CD14-positive monocyte (primary cell): ENCODE results near the gene ELANE. TPM values are rescaled to one million over a fixed set of nuclear protein-coding genes. Genes with fewer than 3 reads are reported as not detected.

Experiments
- DNase-seq, 3 donors: peaks; one replicate each; pipeline ENCODE4 v3.0.0-alpha.2; 2011 to 2022
- H2AFZ ChIP-seq: 2 replicates; pipeline ENCODE4 v1.6.0; 2012; ENCODE audit warnings: mild to moderate bottlenecking, low read depth, low read length, inconsistent platforms; ENCODE audit not compliant: insufficient read depth, poor library complexity, severe bottlenecking
- H3K27ac ChIP-seq, 2 donors: 1 replicate in 1 of 2; 2 replicates in 1 of 2; pipeline ENCODE4 v1.5.1; 2012 to 2013; ENCODE audit warnings: low read length in 2 of 2, control low read depth in 1 of 2, inconsistent platforms in 1 of 2, low read depth in 1 of 2, mild to moderate bottlenecking in 1 of 2
- H3K27me3 ChIP-seq, 2 donors: one replicate each; pipeline versions ENCODE4 v1.6.0 to v1.6.1; 2011 to 2013; ENCODE audit warnings: low read length in 2 of 2; ENCODE audit not compliant: control insufficient read depth in 2 of 2, insufficient read depth in 2 of 2
- H3K36me3 ChIP-seq, 2 donors: replicated peaks in 1 of 2; 1 replicate in 1 of 2; 2 replicates in 1 of 2; pipeline versions ENCODE4 v1.5.1 to v1.6.1; 2012 to 2013; ENCODE audit warnings: low read length in 2 of 2, control low read depth in 1 of 2, inconsistent platforms in 1 of 2, mild to moderate bottlenecking in 1 of 2; ENCODE audit not compliant: insufficient read depth in 2 of 2, control insufficient read depth in 1 of 2
- H3K4me1 ChIP-seq, 2 donors: 1 replicate in 1 of 2; 2 replicates in 1 of 2; pipeline versions ENCODE4 v1.5.1 to v1.6.1; 2012 to 2013; ENCODE audit warnings: low read length in 2 of 2, control low read depth in 1 of 2, inconsistent platforms in 1 of 2, mild to moderate bottlenecking in 1 of 2, moderate library complexity in 1 of 2; ENCODE audit not compliant: insufficient read depth in 2 of 2, control insufficient read depth in 1 of 2
- H3K4me2 ChIP-seq: replicated peaks from 2 replicates; pipeline ENCODE3; 2012; ENCODE audit warnings: low read length, moderate library complexity, mild to moderate bottlenecking; ENCODE audit not compliant: poor library complexity, severe bottlenecking; ENCODE audit errors: extremely low read depth
- H3K4me3 ChIP-seq, 3 experiments: fragments of 200-600 bp in 1 of 3; sonication (generic) in 1 of 3; replicated peaks in 1 of 3; 1 replicate in 2 of 3; 2 replicates in 1 of 3; pipeline ENCODE4 v1.5.1; 2011 to 2013; ENCODE audit warnings: low read length in 3 of 3, mild to moderate bottlenecking in 3 of 3, control low read depth in 2 of 3, low read depth in 2 of 3, inconsistent platforms in 1 of 3, moderate library complexity in 1 of 3
- H3K79me2 ChIP-seq: 2 replicates; pipeline ENCODE4 v1.6.0; 2012; ENCODE audit warnings: mild to moderate bottlenecking, control low read depth, inconsistent platforms, low read length, moderate library complexity; ENCODE audit not compliant: insufficient read depth
- H3K9ac ChIP-seq: 2 replicates; pipeline ENCODE4 v1.6.0; 2017; ENCODE audit warnings: low read length, mild to moderate bottlenecking; ENCODE audit not compliant: insufficient read depth, poor library complexity, severe bottlenecking
- H3K9me3 ChIP-seq, 2 donors: replicated peaks in 1 of 2; 1 replicate in 1 of 2; 2 replicates in 1 of 2; pipeline versions ENCODE4 v1.5.1 to v1.6.1; 2012 to 2013; ENCODE audit warnings: low read length in 2 of 2, control low read depth in 1 of 2; ENCODE audit not compliant: control insufficient read depth in 1 of 2, insufficient read depth in 1 of 2
- H4K20me1 ChIP-seq: 2 replicates; pipeline ENCODE4 v1.6.0; 2012; ENCODE audit warnings: mild to moderate bottlenecking, low read length, control low read depth, moderate library complexity; ENCODE audit not compliant: insufficient read depth
- H3K27ac Mint-ChIP-seq, 7 donors: one replicate each; pipeline ENCODE4 v1.8.0; 2020; ENCODE audit warnings: mild to moderate bottlenecking in 7 of 7, mixed read lengths in 7 of 7, moderate library complexity in 6 of 7, inconsistent platforms in 2 of 7
- H3K27me3 Mint-ChIP-seq, 3 donors: one replicate each; pipeline ENCODE4 v1.8.0; 2021 to 2022; ENCODE audit warnings: low read depth in 3 of 3, mild to moderate bottlenecking in 3 of 3, mixed read lengths in 3 of 3, moderate library complexity in 3 of 3, inconsistent platforms in 1 of 3
- H3K36me3 Mint-ChIP-seq, 2 donors: one replicate each; pipeline ENCODE4 v1.8.0; 2020; ENCODE audit warnings: mixed read lengths in 2 of 2, inconsistent platforms in 1 of 2, mild to moderate bottlenecking in 1 of 2
- H3K4me1 Mint-ChIP-seq: one replicate; pipeline ENCODE4 v1.8.0; 2020; ENCODE audit warnings: mild to moderate bottlenecking, mixed read lengths
- H3K4me3 Mint-ChIP-seq, 2 donors: one replicate each; pipeline ENCODE4 v1.8.0; 2020; ENCODE audit warnings: mild to moderate bottlenecking in 2 of 2, mixed read lengths in 2 of 2, moderate library complexity in 1 of 2
- H3K9me3 Mint-ChIP-seq, 7 donors: one replicate each; pipeline ENCODE4 v1.8.0; 2020 to 2022; ENCODE audit warnings: mixed read lengths in 7 of 7, mild to moderate bottlenecking in 6 of 7, moderate library complexity in 6 of 7, inconsistent platforms in 2 of 7
- WGBS: methylation state at CpG from one replicate; pipeline ENCODE4 v1.1.5; 2013; ENCODE audit warnings: missing lambda C conversion rate; ENCODE audit not compliant: insufficient coverage; 5-methylcytosine and 5-hydroxymethylcytosine counted together
- intact Hi-C, 2 donors: fragments of 100-400 bp; cut with micrococcal nuclease; formaldehyde crosslinking; loops; one replicate each; pipeline versions ENCODE4 v1.15.0 to v1.15.1; 2023
- polyA plus RNA-seq, 3 donors: library from polyadenylated mRNA; depleted of rRNA in 1 of 3; unstranded in 2 of 3; stranded (reverse) in 1 of 3; fragments of 300-500 nt in 2 of 3; fragments of >200 nt in 1 of 3; fragmentation: Illumina TruSeq in 2 of 3; gene quantifications; 1 replicate in 2 of 3; 2 replicates in 1 of 3; pipeline ENCODE4 v1.2.3, GENCODE V29; 2012 to 2021
- TF ChIP-seq, protein P1 (sequence below): fragments of 200-600 bp; IDR thresholded peaks from one replicate; pipeline ENCODE4 v1.8.0; 2022; ENCODE audit warnings: antibody characterized with exemption, mild to moderate bottlenecking

ELANE gene
- polyA plus RNA-seq, 3 donors, result 0.61 to 2.0 (median 1.3) TPM

GRCh38 chr19:887599-887998, 35.5 kb downstream of the ELANE start:
- WGBS, result 92% methylated on average over 8 of the region's 10 CpGs
- DNase-seq, result no peak

DNA sequence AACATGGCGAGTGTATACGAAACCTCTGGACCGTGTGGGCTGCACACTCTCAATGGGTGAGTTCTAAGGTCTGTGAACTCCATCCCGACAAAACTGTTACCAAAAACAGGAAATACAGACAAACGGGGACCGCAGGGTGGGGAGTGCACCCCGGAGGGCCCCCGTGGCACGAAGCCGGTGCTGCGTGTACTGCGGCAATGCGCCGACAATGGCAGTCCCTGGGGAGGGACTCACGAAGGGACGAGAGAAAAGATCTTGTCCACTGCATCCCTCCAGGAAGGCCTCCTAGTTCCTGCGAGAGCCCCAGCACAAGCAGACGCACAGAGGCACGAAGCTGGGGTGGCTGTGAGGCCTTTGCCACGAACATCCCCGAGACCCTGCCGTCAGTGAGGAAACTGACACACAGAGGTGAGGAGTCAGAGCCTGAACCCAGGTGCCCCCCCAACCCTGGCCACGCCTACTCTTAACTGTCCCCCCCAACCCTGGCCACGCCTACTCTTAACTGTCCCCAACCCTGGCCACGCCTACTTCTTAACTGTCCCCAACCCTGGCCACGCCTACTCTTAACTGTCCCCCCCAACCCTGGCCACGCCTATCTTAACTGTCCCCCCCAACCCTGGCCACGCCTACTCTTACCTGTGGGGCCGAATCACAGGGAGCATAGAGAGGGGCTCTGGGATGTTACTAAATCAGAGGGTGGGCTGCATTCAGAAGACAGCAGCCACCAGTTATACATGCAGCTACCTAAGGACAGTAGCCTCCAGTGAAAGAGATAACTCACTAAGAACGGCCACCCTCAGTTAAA, 36.7 kb downstream of the ELANE start:
- peak overlapping the region in 2 of 7 donors; percentile 6 to 73 for H3K27ac Mint-ChIP-seq

More at GRCh38 chr19:887599-887998, 35.5 kb downstream of the ELANE start:
- H3K27me3 ChIP-seq, result no peaks in the 10 kb centered on the region
- no peak overlapping the region for H3K9ac ChIP-seq
- Mint-ChIP-seq H3K27me3 (no peaks in the 10 kb centered on the region), H3K4me3 (no peak overlapping the region), H3K27ac (peak overlapping the region in 1 of 7 donors; percentile 40), H3K9me3 (peaks cover 0 to 2% (median 0%) of the 10 kb centered on the region in 7 donors), H3K4me1 (peaks cover 11% of the 10 kb centered on the region), H3K36me3 (peaks cover 38 to 82% of the 10 kb centered on the region in 2 donors)
- no peak overlapping the region for H3K4me3 ChIP-seq
- TF ChIP-seq, protein P1, sequence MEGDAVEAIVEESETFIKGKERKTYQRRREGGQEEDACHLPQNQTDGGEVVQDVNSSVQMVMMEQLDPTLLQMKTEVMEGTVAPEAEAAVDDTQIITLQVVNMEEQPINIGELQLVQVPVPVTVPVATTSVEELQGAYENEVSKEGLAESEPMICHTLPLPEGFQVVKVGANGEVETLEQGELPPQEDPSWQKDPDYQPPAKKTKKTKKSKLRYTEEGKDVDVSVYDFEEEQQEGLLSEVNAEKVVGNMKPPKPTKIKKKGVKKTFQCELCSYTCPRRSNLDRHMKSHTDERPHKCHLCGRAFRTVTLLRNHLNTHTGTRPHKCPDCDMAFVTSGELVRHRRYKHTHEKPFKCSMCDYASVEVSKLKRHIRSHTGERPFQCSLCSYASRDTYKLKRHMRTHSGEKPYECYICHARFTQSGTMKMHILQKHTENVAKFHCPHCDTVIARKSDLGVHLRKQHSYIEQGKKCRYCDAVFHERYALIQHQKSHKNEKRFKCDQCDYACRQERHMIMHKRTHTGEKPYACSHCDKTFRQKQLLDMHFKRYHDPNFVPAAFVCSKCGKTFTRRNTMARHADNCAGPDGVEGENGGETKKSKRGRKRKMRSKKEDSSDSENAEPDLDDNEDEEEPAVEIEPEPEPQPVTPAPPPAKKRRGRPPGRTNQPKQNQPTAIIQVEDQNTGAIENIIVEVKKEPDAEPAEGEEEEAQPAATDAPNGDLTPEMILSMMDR, result no peak
- no peak overlapping the region for H3K4me2 ChIP-seq
- peaks cover 9% of the 10 kb centered on the region in 2 donors for H3K4me1 ChIP-seq
- intact Hi-C loops, result no loop called here
- peaks cover 14% of the 10 kb centered on the region for H4K20me1 ChIP-seq
- no peaks in the 10 kb centered on the region for H3K9me3 ChIP-seq
- peaks cover 39 to 68% of the 10 kb centered on the region in 2 donors for H3K36me3 ChIP-seq
- peaks cover 13% of the 10 kb centered on the region for H3K79me2 ChIP-seq
- no peak overlapping the region for H2AFZ ChIP-seq
- no peak overlapping the region for H3K27ac ChIP-seq

More for the DNA sequence above, 36.7 kb downstream of the ELANE start:
- TF ChIP-seq, protein P1, result no peak
- Histone ChIP-seq H3K27me3 (no peaks in the 10 kb centered on the region), H4K20me1 (peaks cover 11% of the 10 kb centered on the region), H3K27ac (no peak overlapping the region), H3K4me1 (peaks cover 14% of the 10 kb centered on the region in 2 donors), H3K36me3 (peaks cover 30 to 56% of the 10 kb centered on the region in 2 donors), H3K79me2 (peaks cover 13% of the 10 kb centered on the region), H2AFZ (no peak overlapping the region), H3K9me3 (no peaks in the 10 kb centered on the region), H3K9ac (no peak overlapping the region), H3K4me3 (no peak overlapping the region), H3K4me2 (no peak overlapping the region)
- intact Hi-C loops, result no loop called here
- H3K4me1 Mint-ChIP-seq, result peaks cover 16% of the 10 kb centered on the region
- no peaks in the 10 kb centered on the region for H3K27me3 Mint-ChIP-seq
- 86% methylated on average over 19 of the region's 30 CpGs for WGBS
- H3K36me3 Mint-ChIP-seq, result peaks cover 32 to 71% of the 10 kb centered on the region in 2 donors
- H3K4me3 Mint-ChIP-seq, result peak overlapping the region in 1 of 2 donors; percentile 16
- no peak for DNase-seq
- H3K9me3 Mint-ChIP-seq, result no peaks in the 10 kb centered on the region
